Astrocyte (in vitro differentiated cells and primary cell): Measurements from ENCODE around the gene TAS2R40. TPM values are rescaled to one million over a fixed set of nuclear protein-coding genes. Genes with fewer than 3 reads are reported as not detected.

Experiments used
- DNase-seq: peaks from one replicate; pipeline ENCODE4 v3.0.0-alpha.2; 2010; ENCODE audit warnings: low read depth
- FAIRE-seq: peaks from 2 replicates; lab custom pipeline; 2011; peaks lifted over from hg19 to GRCh38; lab: Jason Lieb, UNC
- H2AFZ ChIP-seq: 2 replicates; pipeline ENCODE4 v1.6.0; 2012; ENCODE audit warnings: low read depth, low read length, inconsistent platforms
- H3K27ac ChIP-seq: 2 replicates; pipeline ENCODE4 v1.5.1; 2011; ENCODE audit warnings: low read depth, low read length, inconsistent platforms
- H3K27me3 ChIP-seq: 2 replicates; pipeline ENCODE4 v1.6.0; 2011; ENCODE audit warnings: low read length, inconsistent platforms; ENCODE audit not compliant: insufficient read depth
- H3K36me3 ChIP-seq: 2 replicates; pipeline ENCODE4 v1.5.1; 2011; ENCODE audit warnings: low read length, inconsistent platforms; ENCODE audit not compliant: insufficient read depth
- H3K4me1 ChIP-seq: 2 replicates; pipeline ENCODE4 v1.5.1; 2011; ENCODE audit warnings: low read length, inconsistent platforms; ENCODE audit not compliant: insufficient read depth
- H3K4me2 ChIP-seq: 2 replicates; pipeline ENCODE4 v1.6.0; 2012; ENCODE audit warnings: low read length, inconsistent platforms
- H3K4me3 ChIP-seq: 2 replicates; pipeline ENCODE4 v1.5.1; 2011; ENCODE audit warnings: low read depth, mild to moderate bottlenecking, low read length, inconsistent platforms; ENCODE audit not compliant: insufficient read depth
- H3K79me2 ChIP-seq: 2 replicates; pipeline ENCODE4 v1.6.0; 2012; ENCODE audit warnings: mild to moderate bottlenecking, low read length, inconsistent platforms; ENCODE audit not compliant: insufficient read depth
- H3K9ac ChIP-seq: 2 replicates; pipeline ENCODE4 v1.6.0; 2012; ENCODE audit warnings: mild to moderate bottlenecking, low read length, inconsistent platforms
- H3K9me3 ChIP-seq: 2 replicates; pipeline ENCODE4 v1.5.1; 2012; ENCODE audit warnings: low read depth, mild to moderate bottlenecking, low read length, inconsistent platforms; ENCODE audit not compliant: insufficient read depth
- H4K20me1 ChIP-seq: 2 replicates; pipeline ENCODE4 v1.6.0; 2012; ENCODE audit warnings: low read length, inconsistent platforms; ENCODE audit not compliant: insufficient read depth
- H3K27ac Mint-ChIP-seq: one replicate; pipeline ENCODE4 v1.8.0; 2021; ENCODE audit warnings: mild to moderate bottlenecking, mixed read lengths; ENCODE audit not compliant: unreplicated experiment
- H3K27me3 Mint-ChIP-seq: one replicate; pipeline ENCODE4 v1.8.0; 2021; ENCODE audit warnings: low read depth, mixed read lengths; ENCODE audit not compliant: unreplicated experiment
- H3K36me3 Mint-ChIP-seq: one replicate; pipeline ENCODE4 v1.8.0; 2021; ENCODE audit warnings: low read depth, mixed read lengths; ENCODE audit not compliant: unreplicated experiment
- H3K4me1 Mint-ChIP-seq: one replicate; pipeline ENCODE4 v1.8.0; 2021; ENCODE audit warnings: low read depth, mixed read lengths; ENCODE audit not compliant: unreplicated experiment
- H3K4me3 Mint-ChIP-seq: one replicate; pipeline ENCODE4 v1.8.0; 2021; ENCODE audit warnings: mild to moderate bottlenecking, moderate library complexity, mixed read lengths; ENCODE audit not compliant: unreplicated experiment
- H3K9me3 Mint-ChIP-seq: one replicate; pipeline ENCODE4 v1.8.0; 2021; ENCODE audit warnings: mild to moderate bottlenecking, mixed read lengths; ENCODE audit not compliant: unreplicated experiment
- CTCF ChIP-seq: IDR thresholded peaks from 2 replicates; pipeline ENCODE4 v1.5.1; 2011; ENCODE audit warnings: low read depth, mild to moderate bottlenecking, inconsistent platforms, low read length, moderate library complexity; ENCODE audit not compliant: insufficient read depth
- EZH2 ChIP-seq: IDR thresholded peaks from 2 replicates; pipeline ENCODE4 v1.6.1; 2012; ENCODE audit warnings: mild to moderate bottlenecking, low read length, inconsistent platforms; ENCODE audit not compliant: insufficient read depth
- total RNA-seq: library from RNA; stranded (reverse); gene quantifications from 2 replicates; pipeline ENCODE4 v1.2.1, GENCODE V29; 2021

TAS2R40 gene
- total RNA-seq, 1 donor from 2014 or later: not detected

GRCh38 chr7:143229054-143229790, 7.4 kb downstream of the TAS2R40 start:
- H3K27me3 Mint-ChIP-seq: peaks cover 2% of the 10 kb centered on the region
- Histone ChIP-seq H3K9ac (no peak overlapping the region), H3K36me3 (no peaks in the 10 kb centered on the region), H3K79me2 (no peaks in the 10 kb centered on the region), H3K4me3 (no peak overlapping the region), H3K27me3 (no peaks in the 10 kb centered on the region), H3K9me3 (no peaks in the 10 kb centered on the region), H4K20me1 (no peaks in the 10 kb centered on the region), H3K4me1 (no peaks in the 10 kb centered on the region), H2AFZ (no peak overlapping the region), H3K4me2 (no peak overlapping the region), H3K27ac (no peak overlapping the region)
- H3K4me1 Mint-ChIP-seq: no peaks in the 10 kb centered on the region
- no peaks in the 10 kb centered on the region for H3K36me3 Mint-ChIP-seq
- H3K4me3 Mint-ChIP-seq: no peak overlapping the region
- TF ChIP-seq EZH2: no peak
- TF ChIP-seq CTCF: no peak
- H3K9me3 Mint-ChIP-seq: no peaks in the 10 kb centered on the region
- no peak overlapping the region for H3K27ac Mint-ChIP-seq
- no peak for DNase-seq
- no peak for FAIRE-seq

- no peaks in the 10 kb centered on the region for H3K4me1 Mint-ChIP-seq
- peaks cover 2% of the 10 kb centered on the region for H3K27me3 Mint-ChIP-seq
- Histone ChIP-seq H4K20me1 (no peaks in the 10 kb centered on the region), H3K9me3 (no peaks in the 10 kb centered on the region), H2AFZ (no peak overlapping the region), H3K4me1 (no peaks in the 10 kb centered on the region), H3K4me3 (no peak overlapping the region), H3K36me3 (no peaks in the 10 kb centered on the region), H3K27ac (no peak overlapping the region), H3K4me2 (no peak overlapping the region), H3K27me3 (no peaks in the 10 kb centered on the region), H3K79me2 (no peaks in the 10 kb centered on the region), H3K9ac (no peak overlapping the region)
- peaks cover 3% of the 10 kb centered on the region for H3K9me3 Mint-ChIP-seq
- no peaks in the 10 kb centered on the region for H3K36me3 Mint-ChIP-seq
- no peak overlapping the region for H3K4me3 Mint-ChIP-seq
- H3K27ac Mint-ChIP-seq: no peak overlapping the region
- no peak for DNase-seq
- TF ChIP-seq CTCF (no peak), EZH2 (no peak)
- peak; percentile 13 for FAIRE-seq
Observed at GRCh38 chr7:143230602-143231457, 9.0 kb downstream of the TAS2R40 start.
